IMR-90 (cell line): Measurements from ENCODE around the gene TIGD4. TPM values are rescaled to one million over a fixed set of nuclear protein-coding genes. Genes with fewer than 3 reads are reported as not detected.

Experiments
- ATAC-seq: fragments of 200-7000 bp; cut with Tn5 transposase; 2 replicates; pipeline ENCODE4 v1.9.1; 2020; ENCODE audit warnings: low read depth, mild to moderate bottlenecking, moderate library complexity
- BruUV-seq: library from RNA; stranded (reverse); fragments of 400-500 nt; replicated peaks from 2 replicates; lab custom pipeline; 2021; lab: Mats Ljungman, UMichigan
- CTCF ChIA-PET: fragments of 300-600 bp; formaldehyde crosslinking; extraction: SDS; loops from one replicate; lab custom pipeline; 2021; ENCODE audit warnings: antibody characterized with exemption; lab: Yijun Ruan, JAX
- POLR2A ChIA-PET: fragments of 300-600 bp; sonication (Branson Sonifier 250); formaldehyde crosslinking; loops from one replicate; lab custom pipeline; 2022; ENCODE audit warnings: antibody characterized with exemption; ENCODE audit not compliant: unreplicated experiment; lab: Charles Lee
- DNase-seq: peaks from one replicate; pipeline ENCODE4 v3.0.0; 2013
- H2AFZ ChIP-seq: replicated peaks from 2 replicates; pipeline ENCODE3; 2013; ENCODE audit warnings: low read length, mild to moderate bottlenecking; ENCODE audit not compliant: poor library complexity
- H2AK5ac ChIP-seq: 2 replicates; pipeline ENCODE4 v1.6.1; 2013; ENCODE audit warnings: low read depth, low read length, inconsistent platforms
- H2AK9ac ChIP-seq: replicated peaks from 2 replicates; pipeline ENCODE3; 2013; ENCODE audit warnings: mild to moderate bottlenecking, low read depth, low read length, moderate library complexity; ENCODE audit not compliant: poor library complexity
- H2BK120ac ChIP-seq: 2 replicates; pipeline ENCODE4 v1.6.1; 2013; ENCODE audit warnings: low read depth, low read length, inconsistent platforms
- H2BK15ac ChIP-seq: 3 replicates; pipeline ENCODE4 v1.6.1; 2013; ENCODE audit warnings: low read depth, low read length, inconsistent platforms
- H2BK20ac ChIP-seq: 2 replicates; pipeline ENCODE4 v1.6.1; 2013; ENCODE audit warnings: low read depth, mild to moderate bottlenecking, inconsistent platforms, low read length, moderate library complexity
- H2BK5ac ChIP-seq: 2 replicates; pipeline ENCODE4 v1.6.1; 2013; ENCODE audit warnings: mild to moderate bottlenecking, low read depth, low read length, inconsistent platforms; ENCODE audit not compliant: poor library complexity, severe bottlenecking
- H3K14ac ChIP-seq: replicated peaks from 2 replicates; pipeline ENCODE4 v1.6.1; 2013; ENCODE audit warnings: low read depth, low read length, inconsistent platforms
- H3K18ac ChIP-seq: 2 replicates; pipeline ENCODE4 v1.6.1; 2013; ENCODE audit warnings: low read depth, low read length, control low read depth
- H3K23ac ChIP-seq: 2 replicates; pipeline ENCODE4 v1.6.1; 2013; ENCODE audit warnings: low read depth, low read length, inconsistent platforms
- H3K27ac ChIP-seq: 2 replicates; pipeline ENCODE4 v1.5.1; 2013; ENCODE audit warnings: mild to moderate bottlenecking, control low read depth, low read length; ENCODE audit not compliant: insufficient read depth
- H3K27me3 ChIP-seq: 2 replicates; pipeline ENCODE4 v1.6.1; 2013; ENCODE audit warnings: low read length; ENCODE audit not compliant: control insufficient read depth, insufficient read depth
- H3K36me3 ChIP-seq: 2 replicates; pipeline ENCODE4 v1.6.1; 2013; ENCODE audit warnings: low read length, mixed read lengths; ENCODE audit not compliant: control insufficient read depth, insufficient read depth
- H3K4ac ChIP-seq: 2 replicates; pipeline ENCODE4 v1.6.1; 2013; ENCODE audit warnings: low read depth, low read length, inconsistent platforms
- H3K4me1 ChIP-seq: 2 replicates; pipeline ENCODE4 v1.6.1; 2013; ENCODE audit warnings: low read length, mixed read lengths; ENCODE audit not compliant: control insufficient read depth, insufficient read depth
- H3K4me2 ChIP-seq: 2 replicates; pipeline ENCODE4 v1.6.1; 2013; ENCODE audit warnings: low read depth, mild to moderate bottlenecking, control low read depth, low read length, moderate library complexity
- H3K4me3 ChIP-seq: 2 replicates; pipeline ENCODE4 v1.5.1; 2013; ENCODE audit warnings: low read depth, mild to moderate bottlenecking, control low read depth, low read length, moderate library complexity; ENCODE audit not compliant: insufficient read depth
- H3K56ac ChIP-seq: 2 replicates; pipeline ENCODE4 v1.6.1; 2013; ENCODE audit warnings: low read length, inconsistent platforms; ENCODE audit not compliant: insufficient read depth; ENCODE audit errors: extremely low read depth
- H3K79me1 ChIP-seq, 2 experiments: 2 replicates each; pipeline ENCODE4 v1.6.1; 2013; ENCODE audit warnings: low read length in 2 of 2, inconsistent platforms in 1 of 2, low read depth in 1 of 2
- H3K9ac ChIP-seq: 2 replicates; pipeline ENCODE4 v1.6.1; 2013; ENCODE audit warnings: low read depth, low read length, control low read depth
- H3K9me1 ChIP-seq: 2 replicates; pipeline ENCODE4 v1.6.1; 2013; ENCODE audit warnings: low read length, inconsistent platforms; ENCODE audit not compliant: insufficient read depth
- H3K9me3 ChIP-seq: 2 replicates; pipeline ENCODE4 v1.6.1; 2013; ENCODE audit warnings: low read length; ENCODE audit not compliant: control insufficient read depth, insufficient read depth
- H4K20me1 ChIP-seq: 2 replicates; pipeline ENCODE4 v1.6.1; 2013; ENCODE audit warnings: low read length, inconsistent platforms; ENCODE audit not compliant: insufficient read depth
- H4K5ac ChIP-seq: 2 replicates; pipeline ENCODE4 v1.6.1; 2013; ENCODE audit warnings: mild to moderate bottlenecking, low read depth, low read length, control low read depth
- H4K8ac ChIP-seq, 2 experiments: 2 replicates each; pipeline ENCODE4 v1.6.1; 2013; ENCODE audit warnings: low read depth in 2 of 2, low read length in 2 of 2, control low read depth in 1 of 2, inconsistent platforms in 1 of 2
- H4K91ac ChIP-seq: 2 replicates; pipeline ENCODE4 v1.6.1; 2013; ENCODE audit warnings: low read depth, low read length, inconsistent platforms; ENCODE audit not compliant: insufficient read depth
- BHLHE40 ChIP-seq: fragments of 150-350 bp; IDR thresholded peaks from 2 replicates; pipeline ENCODE4 v1.6.1; 2016; ENCODE audit warnings: mild to moderate bottlenecking, low read depth, low read length
- CTCF ChIP-seq: conservative IDR thresholded peaks from 2 replicates; pipeline ENCODE4 v1.5.1; 2012; ENCODE audit warnings: mild to moderate bottlenecking, low read depth, low read length, improper control_type of control experiment
- ELK1 ChIP-seq: fragments of 150-350 bp; IDR thresholded peaks from 2 replicates; pipeline ENCODE4 v1.6.1; 2016; ENCODE audit warnings: low read depth, mild to moderate bottlenecking, low read length, moderate library complexity, borderline replicate concordance
- FOS ChIP-seq: fragments of 150-350 bp; IDR thresholded peaks from 2 replicates; pipeline ENCODE4 v1.6.1; 2016; ENCODE audit warnings: low read depth, low read length
- WGBS, 2 experiments: methylation state at CpG; one replicate each; pipeline versions ENCODE4 v1.1.5 to v1.1.7; 2013; ENCODE audit warnings: missing lambda C conversion rate in 2 of 2; ENCODE audit not compliant: insufficient read length in 1 of 2; ENCODE audit errors: extremely low coverage in 2 of 2; 5-methylcytosine and 5-hydroxymethylcytosine counted together
- dilution Hi-C: fragments of 300-500 bp; cut with HindIII; formaldehyde crosslinking; loops from one replicate; pipeline ENCODE4 v1.14.3; 2018; ENCODE audit warnings: low sequenced_read_pairs; ENCODE audit not compliant: unreplicated experiment
- in situ Hi-C: fragments of 300-500 bp; cut with MboI; formaldehyde crosslinking; loops from 3 replicates; pipeline ENCODE4 v1.14.3; 2019; ENCODE audit warnings: low sequenced_read_pairs, inconsistent platforms, mixed read lengths
- intact Hi-C: fragments of 100-400 bp; cut with micrococcal nuclease; formaldehyde crosslinking; loops from 2 replicates; pipeline ENCODE4 v1.10.0; 2022
- polyA plus RNA-seq, 3 experiments: library from polyadenylated mRNA; depleted of rRNA; stranded (reverse); fragments of >200 nt; gene quantifications; 2 replicates each; pipeline ENCODE4 v1.2.3, GENCODE V29; 2012; ENCODE audit warnings: low replicate concordance in 1 of 3
- total RNA-seq: library from RNA; depleted of rRNA; stranded (reverse); fragments of >200 nt; gene quantifications from 2 replicates; pipeline ENCODE4 v1.2.3, GENCODE V29; 2012

TIGD4 gene
- total and polyA plus RNA-seq, 2 of the 4 experiments (the other 2 are of a cell fraction), result 0.03 TPM; not detected in 1

- BruUV-seq, result no TSS peak
- no peak overlapping the region for H2AFZ ChIP-seq
- H3K36me3 ChIP-seq, result no peaks in the 10 kb centered on the region
- ChIA-PET CTCF (no interaction called here), POLR2A (no interaction called here)
- no peak overlapping the region for H2BK15ac ChIP-seq
- no peak overlapping the region for H3K23ac ChIP-seq
- H4K91ac ChIP-seq, result no peak overlapping the region
- H3K79me1 ChIP-seq, result peaks cover 32 to 52% of the 10 kb centered on the region in 2 experiments
- H3K14ac ChIP-seq, result no peak overlapping the region
- no peak overlapping the region for H3K27ac ChIP-seq
- H4K8ac ChIP-seq, result no peak overlapping the region
- H3K9me1 ChIP-seq, result no peaks in the 10 kb centered on the region
- no peak overlapping the region for H4K5ac ChIP-seq
- H3K9me3 ChIP-seq, result no peaks in the 10 kb centered on the region
- peaks cover 2% of the 10 kb centered on the region; the same call in 1 of the 2 replicates for H3K4me1 ChIP-seq
- H2BK120ac ChIP-seq, result no peak overlapping the region
- H3K4ac ChIP-seq, result no peak overlapping the region
- in situ Hi-C loops, result no loop called here
- H3K9ac ChIP-seq, result no peak overlapping the region
- no peak overlapping the region for H3K56ac ChIP-seq
- no peak overlapping the region for H3K4me3 ChIP-seq
- H3K18ac ChIP-seq, result no peak overlapping the region
- ATAC-seq (no peak), DNase-seq (no peak)
- intact Hi-C loops, result no loop called here
- peaks cover 11% of the 10 kb centered on the region; the same call in 1 of the 2 replicates for H4K20me1 ChIP-seq
- WGBS, 2 experiments, result no CpG with 5 or more reads among the region's 2 CpGs
- no peak overlapping the region for H2AK5ac ChIP-seq
- dilution Hi-C loops, result no loop called here
- no peak overlapping the region for H3K4me2 ChIP-seq
- H2BK5ac ChIP-seq, result no peak overlapping the region
- H3K27me3 ChIP-seq, result no peaks in the 10 kb centered on the region
- no peak overlapping the region for H2BK20ac ChIP-seq
- no peak overlapping the region for H2AK9ac ChIP-seq
- no peak for TF ChIP-seq ELK1
- no peak for TF ChIP-seq FOS
- no peak for TF ChIP-seq BHLHE40
- no peak for TF ChIP-seq CTCF
Observed at GRCh38 chr4:152805818-152806217, 26.3 kb upstream of the TIGD4 start.
